Heart left ventricle (tissue), 16 donors: ENCODE results near the gene NDRG3. TPM values are rescaled to one million over a fixed set of nuclear protein-coding genes. Genes with fewer than 3 reads are reported as not detected.
A peak's percentile ranks its signal among the peaks of the same experiment; 100 is the strongest.

ENCODE experiments used
- ATAC-seq, 4 donors: fragments of 200-7000 bp; cut with Tn5 transposase; one replicate each; pipeline ENCODE4 v1.9.1; 2020 to 2022; ENCODE audit warnings: moderate library complexity in 4 of 4, mild to moderate bottlenecking in 3 of 4, moderate number of reproducible peaks in 1 of 4
- DNase-seq, 5 donors: peaks; one replicate each; pipeline ENCODE4 v3.0.0-alpha.2; 2020
- H3K27ac ChIP-seq, 12 donors: fragments of 200-600 bp; sonication (generic) in 4 of 12; one replicate each; pipeline versions ENCODE4 v1.5.0 to v1.8.0; 2016 to 2022; ENCODE audit warnings: mild to moderate bottlenecking in 2 of 12
- H3K27me3 ChIP-seq, 9 donors: fragments of 200-600 bp; sonication (generic) in 2 of 9; one replicate each; pipeline versions ENCODE4 v1.5.1 to v1.8.0; 2016 to 2022; ENCODE audit warnings: mild to moderate bottlenecking in 3 of 9
- H3K36me3 ChIP-seq, 9 donors: fragments of 200-600 bp; sonication (generic) in 2 of 9; one replicate each; pipeline versions ENCODE4 v1.5.0 to v1.8.0; 2018 to 2022; ENCODE audit warnings: mild to moderate bottlenecking in 2 of 9
- H3K4me1 ChIP-seq, 12 donors: fragments of 200-600 bp; sonication (generic) in 4 of 12; one replicate each; pipeline versions ENCODE4 v1.5.0 to v1.8.0; 2016 to 2022; ENCODE audit warnings: mild to moderate bottlenecking in 3 of 12
- H3K4me3 ChIP-seq, 12 donors: fragments of 200-600 bp; sonication (generic) in 4 of 12; one replicate each; pipeline versions ENCODE4 v1.5.0 to v1.8.0; 2017 to 2022; ENCODE audit warnings: mild to moderate bottlenecking in 9 of 12, moderate library complexity in 4 of 12
- H3K9me3 ChIP-seq, 12 donors: fragments of 200-600 bp; sonication (generic) in 4 of 12; one replicate each; pipeline versions ENCODE4 v1.5.0 to v1.8.0; 2016 to 2022; ENCODE audit warnings: mild to moderate bottlenecking in 1 of 12
- CTCF ChIP-seq, 12 donors: fragments of 200-600 bp; sonication (generic) in 4 of 12; IDR thresholded peaks; one replicate each; pipeline versions ENCODE4 v1.5.0 to v1.8.0; 2018 to 2022; ENCODE audit warnings: antibody characterized with exemption in 12 of 12, mild to moderate bottlenecking in 5 of 12
- POLR2A ChIP-seq, 2 donors: fragments of 450-650 bp; IDR thresholded peaks; one replicate each; pipeline ENCODE4 v1.6.1; 2017; ENCODE audit warnings: antibody characterized with exemption in 2 of 2, mild to moderate bottlenecking in 2 of 2, moderate library complexity in 2 of 2
- WGBS, 4 donors: extraction: QIAGEN DNeasy Blood & Tissue Kit in 2 of 4; methylation state at CpG; one replicate each; pipeline versions ENCODE4 v1.1.5 to v1.1.7; 2013 to 2018; 5-methylcytosine and 5-hydroxymethylcytosine counted together
- intact Hi-C, 10 donors: fragments of 100-400 bp; cut with DNase I; formaldehyde crosslinking; loops; one replicate each; pipeline versions ENCODE4 v1.11.1 to v1.14.2; 2022
- polyA plus RNA-seq, 2 donors: library from polyadenylated mRNA; stranded (reverse); fragments of 200-250 nt; gene quantifications; one replicate each; pipeline ENCODE4 v1.2.3, GENCODE V29; 2013
- total RNA-seq, 9 donors: library from RNA; depleted of rRNA in 2 of 9; stranded (reverse); fragments of >200 nt in 2 of 9; fragmentation: NEBNext Ultra II Directional in 3 of 9; extraction: Animal tissue kit (Norgen Biotek cat#: 25700) in 3 of 9; gene quantifications; one replicate each; pipeline versions ENCODE4 v1.1.0 to v1.2.4, GENCODE V29; 2016 to 2023
- donor health status: ischemic (EF 13 %, LVEDD 7.1; RV severe dilation, severe dysfunction).
- donor health status: healthy with polysubstance abuse.
- donor health status: DM: no; HTN: yes; CAD: no.
- donor health status: DM: no; HTN: no; CAD: no.
- donor health status: ischemic (EF 25% LVEDD 6.9; RV normal size, moderate dysfunction).
- donor health status: ischemic (EF 25% LVEDD 5.7; RV mildly dilated, moderate dysfunction).
- donor health status: healthy.
- donor health status: DM: yes; HTN: yes; CAD: no.
- donor health status: ischemic (EF 35%, LVEDD 5.7; RV mildly dilated, moderate dysfunction).
- donor health status: nonischemic (EF 11% LVEDD 7.7; RV severe dilation, severe dysfunction).
- donor health status: DM: yes; HTN: yes; CAD: no.
- donor health status: PGD.
- donor health status: ischemic (EF 29% LVEDD 5.4; RV normal size, mild dysfunction).
- donor health status: nonischemic (EF 23%, LVEDD 6.1; RV moderate dilation, normal function).

The NDRG3 gene
- total and polyA plus RNA-seq, 11 donors = 17.3 to 34.8 (median 29.9) TPM

DNA sequence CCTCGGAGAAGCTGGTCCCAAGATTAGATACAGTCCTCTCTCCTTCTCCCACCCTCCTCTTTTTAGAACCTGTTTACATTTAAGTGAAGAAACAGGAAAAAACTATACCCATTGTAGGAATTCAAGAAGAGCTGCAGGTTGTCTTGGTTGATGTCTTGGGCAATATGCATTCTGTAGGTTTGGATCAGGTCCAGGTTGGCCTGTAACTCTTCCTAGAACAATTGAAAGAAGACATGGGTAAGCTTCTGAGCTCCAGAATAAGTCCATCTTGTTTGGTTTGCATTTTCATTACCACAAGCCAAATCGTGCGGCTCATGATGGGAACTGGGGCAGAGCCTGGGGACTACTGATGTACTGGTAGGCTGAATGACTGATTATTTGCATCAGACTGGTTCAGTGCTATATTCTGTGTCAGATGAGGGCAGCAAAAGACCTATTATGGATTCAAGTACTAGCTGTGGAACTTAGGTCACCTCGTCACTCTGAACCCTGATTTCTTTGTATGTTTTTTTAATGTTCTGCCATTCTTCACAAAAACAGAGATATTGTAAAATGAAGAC is 79.6 kb downstream of the NDRG3 start:
- WGBS, 4 donors = 68 to 73% (median 70%) methylated on average over 4 of the region's 4 CpGs
- peaks cover 3 to 99% (median 76%) of the 10 kb centered on the region in 9 donors for H3K36me3 ChIP-seq
- peak in 5 of 12 donors; percentile 9 to 32 (median 28) for TF ChIP-seq CTCF (IDR thresholded peaks at IDR 0.05)
- no peak for TF ChIP-seq POLR2A (IDR thresholded peaks at IDR 0.05)
- ATAC-seq (no peak), DNase-seq (no peak)
- H3K27ac ChIP-seq = no peak overlapping the region
- no peak overlapping the region for H3K4me3 ChIP-seq
- no peaks in the 10 kb centered on the region for H3K9me3 ChIP-seq
- no peaks in the 10 kb centered on the region for H3K27me3 ChIP-seq
- intact Hi-C loops = loop anchor here in 1 of 10 donors (5.0 kb wide), 1 partner anchor 36 kb away; no protein-coding TSS in a partner anchor
- H3K4me1 ChIP-seq = no peaks in the 10 kb centered on the region

DNA sequence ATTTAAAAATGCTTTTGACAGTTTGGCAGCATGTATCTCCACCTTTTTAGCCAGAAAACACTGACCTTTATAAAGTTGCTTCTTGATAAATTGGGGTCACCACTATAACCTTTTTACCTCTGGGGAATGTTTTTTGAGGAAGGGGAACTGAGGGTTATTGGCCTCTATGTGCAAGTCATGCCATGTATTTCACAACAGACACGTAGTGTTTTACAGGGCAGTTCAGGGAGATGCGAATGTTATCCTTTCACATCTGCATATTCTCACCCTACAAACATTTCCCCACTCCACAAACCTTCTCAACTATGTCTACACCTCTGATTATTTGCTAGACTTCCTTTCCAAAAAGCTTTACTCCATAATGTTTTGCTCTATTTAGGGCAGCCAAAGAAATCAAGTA is 82.9 kb downstream of the NDRG3 start:
- no peaks in the 10 kb centered on the region for H3K9me3 ChIP-seq
- H3K4me1 ChIP-seq = peaks cover 0 to 4% (median 0%) of the 10 kb centered on the region in 12 donors
- no peak for TF ChIP-seq CTCF (IDR thresholded peaks at IDR 0.05)
- no peak for TF ChIP-seq POLR2A (IDR thresholded peaks at IDR 0.05)
- no peak overlapping the region for H3K27ac ChIP-seq
- WGBS, 4 donors = 69 to 88% (median 72%) methylated on average over 2 of the region's 2 CpGs
- ATAC-seq (no peak), DNase-seq (no peak)
- H3K27me3 ChIP-seq = no peaks in the 10 kb centered on the region
- intact Hi-C loops = no loop called here
- no peak overlapping the region for H3K4me3 ChIP-seq
- H3K36me3 ChIP-seq = peaks cover 3 to 96% (median 70%) of the 10 kb centered on the region in 9 donors

DNA sequence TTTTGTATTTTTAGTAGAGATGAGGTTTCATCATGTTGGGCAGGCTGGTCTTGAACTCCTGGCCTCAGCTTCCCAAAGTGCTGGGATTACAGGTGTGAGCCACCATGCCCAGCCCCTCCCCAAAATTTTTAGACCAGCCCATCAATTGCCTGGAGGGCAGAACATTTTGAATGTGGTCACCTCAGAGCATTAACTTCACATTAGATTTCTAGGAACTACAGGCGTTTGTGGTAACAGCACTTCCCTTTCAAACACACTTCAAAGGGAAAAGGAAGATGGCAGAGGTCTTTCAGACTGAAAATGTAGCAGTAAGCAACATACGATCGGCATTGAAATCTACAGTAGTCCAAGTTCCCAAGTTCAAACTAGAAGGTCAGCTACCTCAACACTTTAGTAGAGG is 87.6 kb downstream of the NDRG3 start:
- H3K36me3 ChIP-seq = peaks cover 0 to 95% (median 58%) of the 10 kb centered on the region in 9 donors
- intact Hi-C loops = no loop called here
- WGBS, 4 donors = 83 to 86% (median 85%) methylated on average over 3 of the region's 3 CpGs

GRCh38 chr20:36656733-36657132 is 89.2 kb downstream of the NDRG3 start:
- peak; percentile 47 to 75 (median 66) for ATAC-seq
- H3K4me3 ChIP-seq = no peak overlapping the region
- intact Hi-C loops = no loop called here
- H3K27ac ChIP-seq = no peak overlapping the region
- no peak for DNase-seq
- H3K4me1 ChIP-seq = peaks cover 0 to 6% (median 0%) of the 10 kb centered on the region in 12 donors
- H3K36me3 ChIP-seq = peaks cover 0 to 95% (median 70%) of the 10 kb centered on the region in 9 donors
- no peaks in the 10 kb centered on the region for H3K9me3 ChIP-seq
- TF ChIP-seq POLR2A (IDR thresholded peaks at IDR 0.05) (no peak), CTCF (IDR thresholded peaks at IDR 0.05) (no peak)
- WGBS, 4 donors = 51 to 59% (median 53%) methylated on average over 4 of the region's 4 CpGs
- H3K27me3 ChIP-seq = no peaks in the 10 kb centered on the region

More for the DNA sequence above, 87.6 kb downstream of the NDRG3 start:
- no peak for TF ChIP-seq CTCF (IDR thresholded peaks at IDR 0.05)
- TF ChIP-seq POLR2A (IDR thresholded peaks at IDR 0.05) = no peak
- Histone ChIP-seq H3K9me3 (no peaks in the 10 kb centered on the region), H3K27ac (no peak overlapping the region), H3K4me3 (no peak overlapping the region), H3K4me1 (peaks cover 0 to 6% (median 0%) of the 10 kb centered on the region in 12 donors), H3K27me3 (no peaks in the 10 kb centered on the region)
- DNase-seq (no peak), ATAC-seq (no peak)
